ENCODE data around the gene ZNF628.
A peak's percentile ranks its signal among the peaks of the same experiment; 100 is the strongest.

Gene ZNF628

DNA sequence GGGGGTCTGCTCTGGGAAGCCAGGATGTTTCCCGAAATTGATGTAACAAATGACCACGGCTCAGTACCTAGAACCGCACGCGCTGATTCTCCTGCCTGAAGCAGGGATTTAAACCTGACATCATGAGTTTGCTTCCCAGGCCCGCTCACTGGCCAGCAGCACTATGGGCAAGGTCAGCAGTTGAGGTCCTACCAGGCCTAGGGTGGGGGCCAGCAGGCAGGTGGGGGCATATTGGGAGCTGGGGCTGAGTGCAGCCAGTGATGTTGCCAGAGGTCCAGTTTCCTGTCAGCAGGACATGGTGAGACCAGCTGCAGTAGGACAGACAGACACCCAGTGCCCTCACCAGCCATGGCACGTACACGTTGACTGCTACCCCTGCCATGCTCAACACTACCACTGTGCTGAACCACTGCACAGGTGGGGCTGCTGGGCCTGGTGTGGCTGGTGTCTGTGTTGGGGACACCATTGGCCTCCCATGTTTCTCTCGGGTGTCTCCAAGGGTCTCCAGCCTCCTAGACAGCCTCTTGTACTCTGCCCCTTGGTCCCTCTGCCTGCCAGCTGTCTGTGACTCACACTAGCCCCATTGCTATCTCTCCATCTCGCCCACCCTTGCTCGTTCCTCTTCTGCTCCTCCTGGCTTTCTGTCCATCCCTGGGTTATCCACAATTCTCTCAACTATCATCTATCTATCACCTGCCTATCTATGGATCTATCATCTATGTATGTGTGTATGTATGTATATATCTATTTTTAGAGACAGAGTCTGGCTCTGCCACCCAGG lies 10.8 kb upstream of the ZNF628 start:
- no peak for DNase-seq

DNA sequence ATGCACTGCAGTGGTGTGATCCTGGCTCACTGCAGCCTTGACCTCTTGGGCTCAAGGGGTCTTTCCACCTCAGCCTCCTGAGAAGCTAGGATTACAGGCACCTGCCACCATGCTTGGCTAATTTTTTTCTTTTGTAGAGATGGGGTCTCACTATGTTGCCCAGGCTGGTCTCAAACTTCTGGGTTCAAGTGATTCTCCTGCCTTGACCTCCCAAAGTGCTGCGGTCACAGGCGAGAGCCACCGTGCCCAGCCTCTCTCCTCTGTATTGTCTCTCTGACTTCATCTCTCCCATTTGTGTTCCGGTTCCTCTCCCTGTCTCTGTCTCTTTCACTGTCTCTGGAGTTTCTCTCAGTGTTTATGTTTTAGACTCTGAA lies 10.2 kb upstream of the ZNF628 start:
- DNase-seq: no peak

DNA sequence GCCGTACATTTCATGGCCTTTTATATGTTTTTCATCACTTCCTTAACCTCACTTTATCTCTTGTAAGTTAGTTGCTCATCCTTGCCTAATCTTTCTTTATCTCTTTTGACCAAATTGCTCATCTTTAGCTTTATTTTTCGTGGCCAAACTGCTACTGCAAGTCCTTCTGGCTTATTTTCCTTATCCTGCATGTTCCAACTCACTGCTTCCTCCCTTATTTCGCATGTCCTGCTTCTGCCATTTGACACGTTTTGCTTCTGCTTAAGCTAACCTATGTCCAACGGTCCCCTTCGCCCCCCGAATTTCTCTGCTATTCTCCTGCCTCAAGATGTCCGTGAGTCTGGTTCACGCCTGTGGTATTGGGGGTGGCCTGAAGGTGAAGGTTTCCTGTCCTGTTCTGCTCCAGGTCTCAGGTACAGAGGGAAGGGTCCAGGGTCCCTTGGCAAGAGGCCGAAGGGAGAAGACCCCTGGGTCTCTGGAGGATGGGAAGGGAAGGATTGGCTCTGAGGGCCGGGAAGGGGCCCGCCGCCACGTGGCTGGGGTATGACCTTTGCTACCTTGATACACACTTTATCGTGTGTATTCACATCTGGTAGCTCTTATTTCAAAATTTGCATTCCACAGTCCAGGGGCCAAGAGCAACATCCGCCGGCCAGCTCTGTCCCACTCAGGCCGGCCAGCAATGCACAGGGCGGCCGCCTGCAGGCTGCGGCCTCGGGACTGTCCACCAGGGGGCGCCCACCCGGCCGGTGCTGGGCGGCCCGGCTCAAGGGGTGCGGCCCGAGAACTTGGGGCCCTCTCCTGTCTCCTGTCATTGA lies 9.0 kb upstream of the ZNF628 start:
- DNase-seq: no peak

DNA sequence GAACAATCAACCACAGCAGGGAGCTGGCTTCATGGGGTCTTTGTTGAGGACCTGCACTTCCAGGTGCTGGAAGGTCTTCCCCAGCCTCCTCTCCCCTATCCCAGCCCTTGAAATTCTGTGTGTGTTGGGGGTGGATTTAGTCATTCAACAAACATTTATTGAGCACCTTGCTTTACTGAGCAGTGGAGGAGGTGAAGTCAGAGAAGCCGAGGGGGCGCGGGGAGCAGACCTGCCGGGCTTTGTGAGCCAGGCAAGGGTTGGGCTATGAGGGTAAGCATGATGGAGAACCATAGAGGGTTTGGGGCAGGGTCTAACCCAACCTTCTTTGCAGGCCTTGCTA lies 8.4 kb upstream of the ZNF628 start:
- no peak for DNase-seq

DNA sequence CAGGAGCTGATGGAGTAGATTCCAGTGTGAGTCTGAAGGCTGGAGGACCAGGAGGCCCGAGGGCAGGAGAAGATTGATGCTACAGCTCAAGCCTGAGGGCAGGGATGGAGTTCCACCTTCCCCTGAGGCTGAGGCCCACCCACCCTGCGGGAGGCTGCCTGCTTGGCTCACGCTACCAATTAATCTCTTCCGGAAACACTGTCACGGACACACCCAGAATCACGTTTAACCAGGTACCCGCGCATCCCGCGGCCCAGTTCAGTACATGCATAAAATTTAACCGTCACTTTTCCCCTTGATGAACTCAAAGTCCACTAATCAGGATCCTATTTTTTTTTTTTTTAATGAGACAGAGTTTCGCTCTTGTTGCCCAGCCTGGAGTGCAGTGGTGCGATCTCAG lies 5.2 kb upstream of the ZNF628 start:
- DNase-seq: no peak

DNA sequence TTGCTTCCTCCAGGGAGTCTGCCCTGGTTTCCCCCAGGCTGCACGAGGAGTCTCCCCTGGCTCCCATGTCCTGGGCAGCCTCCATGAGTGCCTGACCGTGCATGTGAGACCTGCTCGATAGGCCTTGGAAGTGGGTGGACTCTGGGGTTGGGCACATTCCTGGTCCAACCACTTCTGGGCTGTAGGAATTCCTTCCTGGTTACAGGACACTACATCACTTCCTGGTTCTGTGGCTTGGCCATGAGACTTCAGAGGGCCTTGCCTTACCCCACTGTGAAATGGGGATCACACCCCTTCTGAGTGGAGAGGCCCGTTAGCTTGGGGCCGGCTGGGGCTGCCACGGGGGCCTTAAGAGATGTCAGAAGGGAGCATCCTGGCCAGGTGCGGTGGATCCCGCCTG lies 4.0 kb upstream of the ZNF628 start:
- DNase-seq: no peak

DNA sequence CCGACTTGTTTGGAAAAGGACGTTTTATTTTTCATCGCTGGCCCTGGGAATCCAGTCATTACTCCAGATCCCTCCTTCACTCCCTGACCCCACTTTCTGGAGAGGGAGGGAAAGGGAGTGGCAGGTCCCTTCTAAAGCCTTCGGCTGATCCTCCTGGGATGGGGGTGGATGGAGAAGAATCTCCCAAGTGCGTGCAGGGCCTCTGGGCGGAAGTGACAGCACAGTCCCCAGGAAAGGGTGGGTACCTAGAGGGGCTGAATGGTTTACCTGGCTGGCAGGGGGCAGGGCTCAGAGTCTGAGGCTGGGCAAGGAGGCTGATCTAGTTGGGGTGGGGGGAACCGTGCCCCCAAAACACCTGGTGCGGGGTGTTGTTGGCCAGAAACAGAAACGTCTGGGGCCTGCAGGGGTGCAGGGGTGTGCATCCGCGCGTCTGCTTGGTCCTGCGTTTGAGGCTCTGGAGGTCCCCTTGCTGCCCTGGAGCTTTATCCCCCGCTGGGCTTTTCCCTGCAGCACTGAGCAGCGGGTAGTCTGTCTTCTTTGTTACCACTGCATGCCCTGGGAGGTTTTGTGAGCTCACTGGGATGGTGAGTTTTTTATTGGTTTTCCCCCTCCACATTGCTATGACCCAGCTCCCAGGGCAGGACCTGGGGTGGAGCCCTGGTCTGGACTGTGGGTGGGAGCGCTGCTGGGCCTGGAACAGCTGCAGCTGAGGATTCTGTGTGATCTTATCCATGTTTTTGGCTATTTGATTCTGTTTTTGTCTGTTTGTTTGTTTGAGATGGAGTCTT lies 3.0 kb upstream of the ZNF628 start:
- no peak for DNase-seq

DNA sequence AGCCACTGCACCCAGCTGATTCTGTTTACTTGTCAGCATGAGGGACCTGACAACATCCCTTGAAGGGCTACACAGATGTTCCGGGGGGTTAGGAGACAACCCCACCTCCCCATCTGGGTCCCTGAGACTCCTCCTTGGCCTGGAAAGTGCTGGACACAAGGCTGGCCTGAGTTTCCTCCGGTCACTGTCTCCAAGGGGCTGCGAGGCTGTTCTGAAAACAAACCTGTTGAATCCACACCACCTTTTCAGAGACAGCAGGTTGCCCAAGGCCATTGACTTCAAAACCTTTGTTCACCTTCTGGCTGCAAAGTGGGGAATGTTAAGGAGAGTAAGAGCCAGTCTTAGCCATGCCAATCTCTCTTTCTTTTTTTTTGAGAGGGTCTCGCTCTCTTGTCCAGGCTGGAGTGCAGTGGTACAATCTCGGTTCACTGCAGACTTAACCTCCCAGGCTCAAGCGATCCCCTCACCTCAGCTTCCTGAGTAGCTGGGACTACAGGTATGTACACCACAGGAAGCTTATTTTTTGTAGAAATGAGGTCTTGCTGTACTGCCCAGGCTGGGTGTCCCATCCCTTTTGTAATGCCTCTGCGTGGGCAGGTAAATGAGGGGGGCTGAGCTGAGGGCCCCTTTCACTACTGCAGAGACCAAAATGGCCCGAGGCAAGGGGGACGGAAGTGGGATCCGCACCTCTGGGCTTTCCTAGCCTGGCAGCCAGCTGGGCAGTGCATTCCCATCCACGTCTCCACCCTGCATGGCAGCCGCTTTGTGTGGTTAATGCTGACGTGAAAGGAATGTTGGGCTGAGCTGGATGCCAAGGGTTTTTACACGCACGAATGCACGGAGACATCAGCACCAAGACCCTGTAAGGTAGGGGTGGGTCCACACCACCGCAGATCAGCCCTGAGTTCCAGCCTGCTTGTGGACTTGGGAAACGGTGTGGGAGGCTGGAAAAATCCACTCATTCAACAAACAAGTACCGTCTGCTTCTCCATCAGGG lies 1.9 kb upstream of the ZNF628 start:
- no peak for DNase-seq

DNA sequence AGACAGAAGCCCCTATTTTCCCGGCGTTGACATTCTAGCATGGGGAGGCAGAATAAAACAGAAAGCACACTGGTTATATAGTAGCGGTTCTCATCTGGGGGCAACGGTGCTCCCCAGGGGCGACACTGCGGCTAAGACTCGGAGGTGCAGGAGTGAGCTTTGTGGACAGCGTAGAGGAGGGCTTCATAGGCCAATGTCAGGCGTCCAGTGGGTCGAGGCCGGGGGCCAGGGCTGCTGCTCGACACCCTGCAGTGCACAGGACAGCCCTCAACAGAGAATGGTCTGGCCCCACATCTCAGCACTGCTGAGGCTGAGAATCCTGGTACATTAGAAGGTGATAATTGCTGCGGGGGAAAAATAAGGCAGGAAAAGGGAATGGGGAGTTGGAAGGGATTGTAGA lies 1.5 kb downstream of the ZNF628 start:
- no peak for DNase-seq

DNA sequence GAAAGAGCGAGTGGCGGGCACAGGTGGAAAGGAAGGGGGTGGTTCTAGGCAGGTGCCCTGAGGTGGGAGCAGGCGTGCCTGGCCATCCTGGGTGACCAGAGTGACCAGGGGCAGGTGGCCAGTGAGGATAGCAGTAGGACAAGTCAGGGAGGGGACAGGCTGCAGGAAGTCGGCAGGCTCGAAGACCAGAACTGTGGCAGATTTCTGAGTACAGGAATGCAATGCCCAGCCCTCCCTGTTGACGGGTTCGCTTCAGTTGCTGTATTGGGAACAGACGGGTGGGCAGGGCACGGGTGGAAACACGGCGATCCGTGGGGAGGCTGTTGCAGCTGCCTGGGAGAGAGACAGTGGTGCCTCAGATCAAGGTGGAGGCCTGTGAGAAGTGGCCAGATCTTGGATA lies 1.9 kb downstream of the ZNF628 start:
- no peak for DNase-seq

DNA sequence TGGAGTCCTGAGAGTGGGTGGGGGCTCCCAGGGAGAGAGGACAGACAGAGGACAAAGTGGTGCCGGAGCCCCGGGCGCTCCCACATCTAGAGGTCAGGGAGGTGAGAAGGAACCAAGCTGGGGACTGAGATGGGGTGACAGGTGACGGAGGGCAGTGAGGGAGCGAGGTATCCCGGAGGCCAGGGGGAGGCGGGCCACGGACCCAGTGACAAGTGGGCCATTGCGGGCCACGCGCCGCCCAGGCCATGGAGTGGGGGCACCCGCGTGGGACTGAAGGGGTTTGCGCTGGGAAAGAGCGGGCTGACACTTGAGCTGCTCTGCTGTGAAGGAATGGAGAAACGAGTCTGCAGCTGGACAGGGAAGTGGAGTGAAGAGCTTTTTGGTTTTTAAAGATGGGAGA lies 2.6 kb downstream of the ZNF628 start:
- no peak for DNase-seq

DNA sequence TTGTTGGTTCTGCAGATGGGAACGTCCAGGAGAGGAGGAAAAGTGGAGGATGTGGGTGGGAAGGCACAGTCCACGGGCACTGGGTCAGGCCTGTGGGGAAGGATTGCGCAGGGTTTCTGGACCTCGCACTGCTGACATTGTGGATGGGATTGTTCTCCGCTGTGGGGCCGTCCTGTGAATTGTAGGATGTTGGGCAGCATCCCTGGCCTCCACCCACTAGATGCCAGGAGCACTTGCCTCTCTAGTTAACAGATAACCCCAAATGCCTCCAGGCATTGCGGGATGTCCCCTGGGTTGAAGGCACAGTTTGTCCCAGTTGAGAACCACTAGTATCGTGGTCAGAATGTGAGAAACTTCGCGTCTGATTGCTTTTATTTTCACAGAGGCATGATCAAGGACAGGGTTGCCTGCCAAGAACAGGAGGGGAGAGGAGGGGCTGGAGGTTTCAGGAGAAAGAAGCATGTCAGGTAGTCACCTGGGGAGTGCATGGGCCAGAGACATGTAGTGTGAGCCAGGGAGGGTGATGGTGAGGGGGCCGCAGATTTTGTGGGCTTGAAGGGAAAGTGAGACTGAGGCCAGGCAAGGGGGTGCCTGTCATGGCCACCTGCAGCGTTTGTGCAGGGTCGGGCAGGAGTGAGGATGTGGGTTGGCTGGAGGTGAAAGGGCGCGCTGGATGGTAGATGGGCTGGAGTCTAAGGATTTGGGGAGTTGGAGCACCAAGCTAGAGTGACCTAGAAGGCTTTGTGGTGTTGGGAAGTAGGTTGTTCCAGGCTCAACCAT lies 3.2 kb downstream of the ZNF628 start:
- DNase-seq: no peak

DNA sequence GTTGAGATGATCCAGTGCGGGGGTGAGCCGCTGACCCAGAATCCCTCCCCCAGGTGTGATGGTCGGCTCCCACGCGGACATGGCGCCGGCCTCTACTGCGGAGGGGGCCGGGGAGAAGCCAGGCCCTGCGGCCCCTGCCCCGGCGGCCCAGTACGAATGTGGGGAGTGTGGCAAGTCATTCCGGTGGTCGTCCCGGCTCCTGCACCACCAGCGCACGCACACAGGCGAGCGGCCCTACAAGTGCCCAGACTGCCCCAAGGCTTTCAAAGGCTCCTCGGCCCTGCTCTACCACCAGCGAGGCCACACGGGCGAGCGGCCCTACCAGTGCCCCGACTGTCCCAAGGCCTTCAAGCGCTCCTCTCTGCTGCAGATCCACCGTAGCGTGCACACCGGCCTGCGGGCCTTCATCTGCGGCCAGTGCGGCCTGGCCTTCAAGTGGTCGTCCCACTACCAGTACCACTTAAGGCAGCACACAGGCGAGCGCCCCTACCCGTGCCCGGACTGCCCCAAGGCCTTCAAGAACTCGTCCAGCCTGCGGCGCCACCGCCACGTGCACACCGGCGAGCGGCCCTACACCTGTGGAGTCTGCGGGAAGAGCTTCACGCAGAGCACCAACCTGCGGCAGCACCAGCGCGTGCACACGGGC lies 4.9 kb downstream of the ZNF628 start:
- no peak for DNase-seq

DNA sequence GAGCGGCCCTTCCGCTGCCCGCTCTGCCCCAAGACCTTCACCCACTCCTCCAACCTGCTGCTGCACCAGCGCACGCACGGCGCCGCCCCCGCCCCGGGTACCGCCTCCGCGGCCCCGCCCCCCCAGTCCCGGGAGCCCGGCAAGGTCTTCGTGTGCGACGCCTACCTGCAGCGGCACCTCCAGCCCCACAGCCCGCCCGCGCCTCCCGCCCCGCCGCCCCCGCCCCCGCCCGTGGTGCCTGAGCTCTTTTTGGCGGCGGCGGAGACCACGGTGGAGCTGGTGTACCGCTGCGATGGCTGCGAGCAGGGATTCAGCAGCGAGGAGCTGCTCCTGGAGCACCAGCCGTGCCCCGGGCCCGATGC lies 5.4 kb downstream of the ZNF628 start:
- no peak for DNase-seq

DNA sequence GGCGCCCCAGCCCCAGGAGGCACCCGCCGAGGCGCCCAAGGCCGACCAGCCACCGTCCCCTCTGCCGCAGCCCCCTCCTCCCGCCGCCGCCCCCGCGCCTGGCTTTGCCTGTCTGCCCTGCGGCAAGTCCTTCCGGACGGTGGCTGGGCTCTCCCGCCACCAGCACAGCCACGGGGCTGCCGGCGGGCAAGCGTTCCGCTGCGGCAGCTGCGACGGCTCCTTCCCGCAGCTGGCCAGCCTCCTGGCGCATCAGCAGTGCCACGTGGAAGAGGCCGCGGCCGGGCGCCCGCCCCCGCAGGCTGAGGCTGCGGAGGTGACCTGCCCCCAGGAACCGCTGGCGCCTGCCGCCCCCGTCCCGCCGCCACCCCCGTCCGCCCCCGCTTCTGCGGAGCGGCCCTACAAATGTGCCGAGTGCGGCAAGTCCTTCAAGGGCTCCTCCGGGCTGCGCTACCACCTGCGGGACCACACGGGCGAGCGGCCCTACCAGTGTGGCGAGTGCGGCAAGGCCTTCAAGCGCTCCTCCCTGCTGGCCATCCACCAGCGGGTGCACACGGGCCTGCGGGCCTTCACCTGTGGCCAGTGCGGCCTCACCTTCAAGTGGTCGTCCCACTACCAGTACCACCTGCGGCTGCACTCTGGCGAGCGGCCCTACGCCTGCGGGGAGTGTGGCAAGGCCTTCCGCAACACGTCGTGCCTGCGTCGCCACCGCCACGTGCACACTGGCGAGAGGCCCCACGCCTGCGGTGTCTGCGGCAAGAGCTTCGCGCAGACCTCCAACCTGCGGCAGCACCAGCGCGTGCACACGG lies 5.9 kb downstream of the ZNF628 start:
- no peak for DNase-seq

DNA sequence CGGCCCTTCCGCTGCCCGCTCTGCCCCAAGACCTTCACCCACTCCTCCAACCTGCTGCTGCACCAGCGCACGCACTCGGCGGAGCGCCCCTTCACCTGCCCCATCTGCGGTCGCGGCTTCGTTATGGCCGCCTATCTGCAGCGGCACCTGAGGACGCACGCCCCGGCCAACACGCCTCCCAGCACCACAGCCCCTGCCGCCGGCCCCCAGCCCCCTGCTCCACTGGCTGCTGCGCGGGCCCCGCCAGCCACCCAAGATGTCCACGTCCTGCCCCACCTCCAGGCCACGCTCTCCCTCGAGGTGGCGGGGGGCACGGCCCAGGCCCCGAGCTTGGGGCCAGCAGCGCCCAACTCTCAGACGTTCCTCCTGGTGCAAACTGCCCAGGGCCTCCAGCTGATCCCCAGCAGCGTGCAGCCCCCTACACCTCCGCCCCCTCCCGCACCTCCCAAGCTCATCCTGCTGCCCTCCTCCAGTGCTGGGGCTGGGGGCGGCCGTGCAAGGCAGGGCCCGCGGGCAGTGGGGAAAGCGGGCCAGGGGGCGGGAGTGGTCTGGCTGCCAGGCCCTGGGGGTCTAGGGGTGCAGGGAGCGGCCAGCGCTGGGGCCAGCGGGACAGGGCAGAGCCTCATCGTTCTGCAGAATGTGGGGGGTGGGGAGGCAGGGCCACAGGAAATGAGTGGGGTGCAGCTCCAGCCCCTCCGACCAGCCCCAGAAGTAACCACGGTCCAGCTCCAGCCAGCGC lies 6.7 kb downstream of the ZNF628 start:
- DNase-seq: no peak

DNA sequence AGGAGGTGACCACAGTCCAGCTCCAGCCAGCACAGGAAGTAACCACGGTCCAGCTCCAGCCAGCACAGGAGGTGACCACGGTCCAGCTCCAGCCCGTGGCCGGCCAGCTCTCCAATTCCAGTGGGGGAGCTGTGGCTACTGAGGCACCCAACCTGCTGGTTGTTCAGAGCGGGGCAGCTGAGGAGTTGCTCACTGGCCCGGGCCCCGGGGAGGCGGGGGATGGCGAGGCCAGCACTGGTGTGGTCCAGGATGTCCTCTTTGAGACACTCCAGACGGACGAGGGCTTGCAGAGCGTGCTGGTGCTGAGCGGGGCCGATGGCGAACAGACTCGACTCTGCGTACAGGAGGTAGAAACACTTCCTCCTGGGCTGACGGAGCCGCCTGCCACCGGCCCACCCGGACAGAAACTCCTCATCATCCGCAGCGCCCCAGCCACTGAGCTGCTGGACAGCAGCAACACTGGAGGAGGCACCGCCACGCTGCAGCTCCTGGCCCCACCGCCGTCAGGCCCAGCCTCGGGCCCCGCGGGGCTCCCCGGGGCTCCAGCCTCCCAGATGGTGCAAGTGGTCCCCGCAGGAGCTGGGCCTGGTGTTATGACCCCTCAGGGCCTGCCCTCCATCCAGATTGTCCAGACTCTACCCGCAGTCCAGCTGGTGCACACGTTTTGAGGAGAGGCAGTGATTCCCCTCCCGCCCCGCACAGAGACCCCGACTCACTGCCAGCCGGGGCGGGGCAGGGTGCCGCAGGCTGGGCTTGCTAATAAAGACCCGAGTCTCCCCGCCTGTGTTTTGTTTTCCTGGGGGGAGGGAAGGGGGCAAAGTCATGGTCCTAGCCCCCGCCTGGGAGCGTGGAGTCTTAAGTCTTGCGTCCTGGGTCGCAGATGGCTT lies 7.5 kb downstream of the ZNF628 start:
- DNase-seq: no peak

DNA sequence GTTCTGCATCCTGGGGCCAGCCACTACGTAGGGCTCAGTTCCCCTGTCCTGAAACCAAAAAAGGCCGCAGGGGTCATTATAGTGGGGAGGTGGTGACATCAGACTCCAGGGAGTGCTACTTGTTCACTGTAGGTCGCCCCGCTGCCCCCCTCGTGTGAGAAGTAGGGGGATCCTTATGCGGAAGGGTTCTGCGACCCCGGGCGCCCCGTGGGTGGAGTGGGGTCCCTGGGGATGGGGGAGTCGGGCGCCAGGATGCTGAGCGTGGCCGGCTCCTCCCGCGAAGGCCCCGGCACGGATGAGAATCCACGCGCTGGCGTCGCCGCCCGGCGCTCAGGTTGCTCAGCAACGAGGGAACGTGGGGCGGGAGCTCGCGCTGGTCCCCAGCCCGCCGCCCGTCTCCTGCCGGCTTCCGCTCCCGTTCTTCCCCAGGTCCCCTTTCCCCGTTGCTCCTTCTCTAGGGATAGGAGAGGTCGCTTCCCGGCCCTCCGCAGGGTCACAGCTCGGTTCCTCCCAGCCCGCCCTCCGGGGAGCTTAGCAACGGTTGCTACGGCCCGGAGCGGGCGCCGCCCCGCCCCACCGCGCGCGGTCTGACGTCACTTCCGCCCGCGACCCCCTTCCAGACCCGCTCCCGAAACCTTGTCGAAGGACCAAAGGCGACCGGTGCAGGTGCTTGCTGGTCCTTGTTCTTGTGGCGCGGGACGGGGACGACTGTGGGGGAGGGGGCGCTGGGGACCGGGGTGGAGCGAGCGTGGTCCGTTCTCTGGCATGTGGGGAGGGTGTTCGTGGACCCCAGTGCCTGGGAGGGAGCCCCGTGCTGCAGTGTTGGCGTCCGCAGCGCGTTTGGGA lies 8.4 kb downstream of the ZNF628 start, which contains the start of gene NAT14:
TSS of gene NAT14 (plus strand) at position 596 of the 846 bp plus-strand sequence. CDS start 521 bp downstream, outside the sequence.
- DNase-seq: peak; percentile 73

Measured in NCI-H1105 treated with DMSO at 0.1 percent for 48 hours (cell line).